A673 (cell line): ENCODE data around the gene ZNF419. TPM values are rescaled to one million over a fixed set of nuclear protein-coding genes. Genes with fewer than 3 reads are reported as not detected.
"Not testable (repeated sequence)": the region's sequence is repeated elsewhere in the genome, so short reads cannot be mapped to it uniquely, and the experiment has no call there.

Source experiments
- BruUV-seq: library from RNA; stranded (reverse); fragments of 400-500 nt; replicated peaks from 2 replicates; lab custom pipeline; 2021; lab: Mats Ljungman, UMichigan
- CTCF ChIA-PET: fragments of 300-600 bp; sonication (Branson Sonifier 250); formaldehyde crosslinking; loops from one replicate; lab custom pipeline; 2022; ENCODE audit warnings: antibody characterized with exemption; lab: Charles Lee
- POLR2A ChIA-PET: fragments of 300-600 bp; sonication (Branson Sonifier 250); formaldehyde crosslinking; loops from one replicate; lab custom pipeline; 2022; ENCODE audit warnings: antibody characterized with exemption; ENCODE audit not compliant: low non-redundant PET; lab: Charles Lee
- DNase-seq: peaks from one replicate; pipeline ENCODE4 v3.0.0-alpha.2; 2015; ENCODE audit warnings: low spot score
- H3K27ac ChIP-seq: fragments of 200-600 bp; sonication (generic); 2 replicates; pipeline ENCODE4 v1.5.1; 2016; ENCODE audit warnings: mixed run types, low read depth, mild to moderate bottlenecking, mixed read lengths, antibody characterized with exemption, low read length; ENCODE audit not compliant: poor library complexity, severe bottlenecking
- H3K27me3 ChIP-seq: fragments of 200-600 bp; sonication (generic); replicated peaks from 2 replicates; pipeline ENCODE4 v1.6.1; 2017; ENCODE audit warnings: mixed run types, low read depth, mild to moderate bottlenecking, mixed read lengths, antibody characterized with exemption, low read length; ENCODE audit not compliant: insufficient read depth, poor library complexity
- H3K36me3 ChIP-seq: fragments of 200-600 bp; sonication (generic); 2 replicates; pipeline ENCODE4 v1.6.1; 2016; ENCODE audit warnings: mixed run types, mild to moderate bottlenecking, mixed read lengths, antibody characterized with exemption, low read length; ENCODE audit not compliant: insufficient read depth, poor library complexity, severe bottlenecking
- H3K4me1 ChIP-seq: fragments of 200-600 bp; sonication (generic); 2 replicates; pipeline ENCODE4 v1.6.1; 2017; ENCODE audit warnings: mixed run types, mild to moderate bottlenecking, mixed read lengths, antibody characterized with exemption, low read length; ENCODE audit not compliant: insufficient read depth, poor library complexity, severe bottlenecking
- H3K4me3 ChIP-seq: fragments of 200-600 bp; sonication (generic); 2 replicates; pipeline ENCODE4 v1.5.1; 2016; ENCODE audit warnings: low read depth, mixed run types, mild to moderate bottlenecking, mixed read lengths, low read length; ENCODE audit not compliant: poor library complexity, severe bottlenecking
- H3K9me3 ChIP-seq: fragments of 200-600 bp; sonication (generic); 2 replicates; pipeline ENCODE4 v1.6.1; 2016; ENCODE audit warnings: mixed run types, low read depth, mild to moderate bottlenecking, mixed read lengths, antibody characterized with exemption, low read length; ENCODE audit not compliant: poor library complexity, severe bottlenecking
- EZH2 ChIP-seq: fragments of 200-600 bp; sonication (generic); IDR thresholded peaks from 2 replicates; pipeline ENCODE4 v1.6.1; 2017; ENCODE audit warnings: borderline replicate concordance, low read depth, mild to moderate bottlenecking, mixed read lengths, antibody characterized with exemption, low read length; ENCODE audit not compliant: poor library complexity, severe bottlenecking
- intact Hi-C: fragments of 100-400 bp; cut with micrococcal nuclease; formaldehyde crosslinking; loops from one replicate; pipeline ENCODE4 v1.10.0; 2022; ENCODE audit not compliant: unreplicated experiment
- total RNA-seq: library from RNA; stranded (reverse); gene quantifications from 2 replicates; pipeline ENCODE4 v1.2.3, GENCODE V29; 2021
- TF ChIP-seq, protein P1 (sequence below): fragments of 300-800, 200-600 bp; sonication (generic); conservative IDR thresholded peaks from 2 replicates; pipeline ENCODE4 v1.5.1; 2017; ENCODE audit warnings: low read depth, mild to moderate bottlenecking, antibody characterized with exemption, low read length, moderate library complexity, mixed read lengths

ZNF419 gene
- total RNA-seq, 1 experiment from 2014 or later = 14.6 TPM

DNA sequence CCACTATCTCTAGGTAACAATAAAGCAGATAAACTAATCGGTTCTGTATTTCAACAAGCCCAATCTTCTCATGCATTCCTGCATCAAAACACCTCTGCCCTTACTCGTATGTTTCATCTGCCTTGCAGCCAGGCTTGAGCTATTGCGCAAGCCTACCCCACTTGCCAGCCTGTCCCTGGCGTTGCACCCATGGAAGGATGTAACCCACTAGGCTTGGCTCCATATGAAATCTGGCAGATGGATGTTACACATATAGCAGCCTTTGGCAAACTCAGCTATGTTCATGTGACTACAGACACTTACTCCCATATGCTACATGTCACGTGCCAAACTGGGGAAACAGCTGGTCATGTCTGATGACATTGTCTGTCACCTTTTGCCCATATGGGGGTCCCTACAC lies 27.7 kb downstream of the ZNF419 start:
- Histone ChIP-seq H3K4me1 (no peaks in the 10 kb centered on the region), H3K27ac (no peak overlapping the region), H3K9me3 (peaks cover 15% of the 10 kb centered on the region), H3K27me3 (no peaks in the 10 kb centered on the region), H3K36me3 (no peaks in the 10 kb centered on the region), H3K4me3 (no peak overlapping the region)
- DNase-seq = no peak
- TF ChIP-seq, protein P1, sequence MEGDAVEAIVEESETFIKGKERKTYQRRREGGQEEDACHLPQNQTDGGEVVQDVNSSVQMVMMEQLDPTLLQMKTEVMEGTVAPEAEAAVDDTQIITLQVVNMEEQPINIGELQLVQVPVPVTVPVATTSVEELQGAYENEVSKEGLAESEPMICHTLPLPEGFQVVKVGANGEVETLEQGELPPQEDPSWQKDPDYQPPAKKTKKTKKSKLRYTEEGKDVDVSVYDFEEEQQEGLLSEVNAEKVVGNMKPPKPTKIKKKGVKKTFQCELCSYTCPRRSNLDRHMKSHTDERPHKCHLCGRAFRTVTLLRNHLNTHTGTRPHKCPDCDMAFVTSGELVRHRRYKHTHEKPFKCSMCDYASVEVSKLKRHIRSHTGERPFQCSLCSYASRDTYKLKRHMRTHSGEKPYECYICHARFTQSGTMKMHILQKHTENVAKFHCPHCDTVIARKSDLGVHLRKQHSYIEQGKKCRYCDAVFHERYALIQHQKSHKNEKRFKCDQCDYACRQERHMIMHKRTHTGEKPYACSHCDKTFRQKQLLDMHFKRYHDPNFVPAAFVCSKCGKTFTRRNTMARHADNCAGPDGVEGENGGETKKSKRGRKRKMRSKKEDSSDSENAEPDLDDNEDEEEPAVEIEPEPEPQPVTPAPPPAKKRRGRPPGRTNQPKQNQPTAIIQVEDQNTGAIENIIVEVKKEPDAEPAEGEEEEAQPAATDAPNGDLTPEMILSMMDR = no peak
- no peak for TF ChIP-seq EZH2
- CTCF ChIA-PET = no interaction called here
- POLR2A ChIA-PET = no interaction called here
- intact Hi-C loops = no loop called here
- BruUV-seq = no TSS peak

DNA sequence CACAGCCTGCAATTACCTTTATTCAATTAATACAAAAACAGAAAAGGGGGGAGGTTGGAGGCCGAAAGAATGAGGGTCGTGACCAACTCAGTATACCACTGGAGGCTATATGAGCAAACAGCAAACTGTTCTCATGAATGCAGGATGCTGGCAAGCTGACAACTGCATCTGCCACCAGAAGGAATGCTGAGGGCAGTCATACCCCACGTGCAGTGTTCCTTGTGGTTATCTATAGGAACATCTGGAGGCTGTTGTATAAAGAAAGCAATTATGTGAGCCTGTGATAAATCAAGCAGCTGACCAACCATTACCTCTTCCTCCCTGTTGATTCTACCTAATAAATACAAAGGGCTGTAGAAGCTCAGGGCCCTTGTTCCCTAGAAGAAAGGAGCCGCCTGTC lies 30.5 kb downstream of the ZNF419 start:
- CTCF ChIA-PET, POLR2A ChIA-PET, BruUV-seq: not testable (repeated sequence)

DNA sequence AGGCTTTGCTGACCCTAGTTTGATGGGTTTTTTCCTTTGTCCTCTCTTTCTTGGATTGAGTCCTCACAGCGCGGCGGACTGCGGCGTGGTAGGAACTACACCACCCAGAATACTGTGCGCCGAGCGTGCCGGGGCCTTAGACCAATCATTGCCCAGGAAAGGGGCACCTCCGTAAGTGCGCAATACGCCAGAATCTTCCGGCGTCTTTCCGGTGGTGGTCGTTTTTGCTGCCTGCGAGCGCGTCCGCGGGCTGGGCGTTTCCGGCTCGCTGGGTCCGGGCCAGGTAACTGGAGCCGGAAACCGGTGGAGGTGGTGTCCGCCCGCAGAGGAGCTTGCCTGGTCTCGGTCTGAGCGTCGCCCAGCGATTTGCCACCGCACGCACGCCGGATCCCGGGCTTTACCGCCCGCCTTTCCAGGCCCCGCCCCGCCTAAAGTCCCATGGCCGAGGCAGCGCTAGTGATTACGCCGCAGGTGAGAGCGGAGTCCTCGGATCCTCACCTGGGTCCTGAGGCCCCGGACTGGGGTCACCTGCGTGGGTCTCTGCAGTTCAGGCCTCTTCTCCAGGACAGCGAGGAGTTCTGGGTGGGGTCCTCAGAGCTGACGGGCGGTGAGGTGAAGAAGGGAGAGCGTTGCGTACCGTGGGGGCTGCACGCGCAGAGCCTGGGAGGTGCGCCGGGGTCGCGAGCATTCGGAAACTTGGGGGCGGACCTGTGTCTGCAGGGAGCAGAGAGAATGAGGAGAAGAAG lies 39.8 kb downstream of the ZNF419 start, which contains the start of gene ZNF549:
Gene ZNF549 (plus strand): TSS at position 221 of the 746 bp plus-strand sequence. CDS start 218 bp downstream, at position 439.
- Histone ChIP-seq H3K36me3 (peaks cover 8% of the 10 kb centered on the region), H3K27me3 (no peaks in the 10 kb centered on the region), H3K4me1 (peaks cover 3% of the 10 kb centered on the region), H3K9me3 (peaks cover 13% of the 10 kb centered on the region), H3K27ac (peak within 1 kb of the TSS; percentile 60), H3K4me3 (peak within 1 kb of the TSS; percentile 77)
- CTCF ChIA-PET = no interaction called here
- intact Hi-C loops = no loop called here
- POLR2A ChIA-PET = no interaction called here
- TF ChIP-seq, protein P1 = no peak
- TF ChIP-seq EZH2 = no peak
- BruUV-seq = TSS peak; percentile 48
- DNase-seq = peak; percentile 96

More for the DNA sequence above, 30.5 kb downstream of the ZNF419 start:
- H3K4me3 ChIP-seq, DNase-seq, H3K4me1 ChIP-seq, H3K36me3 ChIP-seq, H3K27me3 ChIP-seq, H3K9me3 ChIP-seq, intact Hi-C loops, H3K27ac ChIP-seq: not testable (repeated sequence)
